Measurements from ENCODE around the gene ZNRF3.

Gene ZNRF3

GRCh38 chr22:28985581-28986290, 102.4 kb downstream of the ZNRF3 start:
- peaks cover 51% of the 10 kb centered on the region for H3K36me3 Mint-ChIP-seq (ENCODE audit: low read depth)
- no peak for TF ChIP-seq CTCF (IDR thresholded peaks at IDR 0.05; ENCODE audit: unreplicated experiment in 3 of 3)
- H3K9me3 Mint-ChIP-seq = peaks cover 6% of the 10 kb centered on the region
- no peak overlapping the region for H3K4me3 Mint-ChIP-seq
- H3K27ac Mint-ChIP-seq = peak overlapping the region; percentile 77 to 91 (median 85)
- peaks cover 84% of the 10 kb centered on the region for H3K4me1 Mint-ChIP-seq
- H3K27me3 Mint-ChIP-seq (ENCODE audit: low read depth) = no peaks in the 10 kb centered on the region

- peaks cover 6% of the 10 kb centered on the region for H3K9me3 Mint-ChIP-seq
- no peak for TF ChIP-seq CTCF (IDR thresholded peaks at IDR 0.05; ENCODE audit: unreplicated experiment in 3 of 3)
- H3K4me3 Mint-ChIP-seq = no peak overlapping the region
- H3K4me1 Mint-ChIP-seq = peaks cover 81% of the 10 kb centered on the region
- peak overlapping the region; percentile 76 to 91 (median 85) for H3K27ac Mint-ChIP-seq
- peaks cover 54% of the 10 kb centered on the region for H3K36me3 Mint-ChIP-seq (ENCODE audit: low read depth)
- no peaks in the 10 kb centered on the region for H3K27me3 Mint-ChIP-seq (ENCODE audit: low read depth)
Measured at GRCh38 chr22:28986366-28986765, 103.0 kb downstream of the ZNRF3 start.

DNA sequence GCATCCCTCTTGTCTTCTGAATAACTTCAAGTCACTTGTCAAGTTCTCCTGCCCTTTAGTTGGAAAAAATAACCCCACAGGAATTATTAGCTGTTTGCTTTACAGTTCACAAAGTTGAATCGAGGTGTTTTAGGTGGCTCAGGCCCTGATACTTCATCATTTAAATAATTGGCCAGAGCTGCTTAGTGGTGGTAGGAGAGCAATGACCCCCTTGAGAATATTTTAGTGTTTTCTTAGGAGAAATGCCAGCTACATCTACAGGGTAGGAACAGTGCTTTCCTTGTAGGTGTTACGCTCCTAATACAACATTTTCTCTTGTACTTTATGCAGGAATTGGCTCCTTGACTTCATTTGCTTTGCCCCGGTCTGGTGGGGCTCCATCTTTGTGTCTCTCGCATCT, 105.1 kb downstream of the ZNRF3 start:
- Mint-ChIP-seq H3K27ac (peak overlapping the region; percentile 91 to 96 (median 95)), H3K27me3 (ENCODE audit: low read depth) (no peaks in the 10 kb centered on the region), H3K4me3 (no peak overlapping the region), H3K4me1 (peaks cover 83% of the 10 kb centered on the region), H3K9me3 (peaks cover 6% of the 10 kb centered on the region), H3K36me3 (ENCODE audit: low read depth) (peaks cover 68% of the 10 kb centered on the region)
- TF ChIP-seq CTCF (IDR thresholded peaks at IDR 0.05; ENCODE audit: unreplicated experiment in 3 of 3) = no peak

GRCh38 chr22:28989035-28989464, 105.7 kb downstream of the ZNRF3 start:
- H3K4me1 Mint-ChIP-seq = peaks cover 79% of the 10 kb centered on the region
- peak overlapping the region in 2 of 3 experiments; percentile 46 to 64 for H3K4me3 Mint-ChIP-seq
- no peaks in the 10 kb centered on the region for H3K27me3 Mint-ChIP-seq (ENCODE audit: low read depth)
- no peak for TF ChIP-seq CTCF (IDR thresholded peaks at IDR 0.05; ENCODE audit: unreplicated experiment in 3 of 3)
- H3K36me3 Mint-ChIP-seq (ENCODE audit: low read depth) = peaks cover 68% of the 10 kb centered on the region
- peaks cover 6% of the 10 kb centered on the region for H3K9me3 Mint-ChIP-seq
- H3K27ac Mint-ChIP-seq = peak overlapping the region; percentile 91 to 96 (median 95)

DNA sequence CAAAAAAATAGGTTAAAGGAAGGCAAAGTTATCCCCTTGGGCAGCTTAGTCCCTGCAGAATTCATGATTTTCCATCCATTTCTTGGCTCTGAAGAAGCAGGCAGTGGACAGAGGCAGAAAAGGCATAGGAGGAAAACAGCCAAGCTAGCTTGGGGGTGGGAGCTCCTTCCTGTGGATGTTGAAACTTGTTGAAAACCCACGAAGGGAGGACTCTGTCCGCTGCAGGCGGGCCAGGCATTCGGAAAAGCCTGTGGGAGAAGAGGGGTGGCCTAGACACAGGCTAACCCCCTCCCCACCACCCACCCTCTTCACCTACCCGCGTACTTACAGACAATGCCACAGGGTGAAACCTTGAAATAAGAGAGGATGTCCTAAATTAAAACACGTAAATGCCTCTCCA, 106.1 kb downstream of the ZNRF3 start:
- no peak for TF ChIP-seq CTCF (IDR thresholded peaks at IDR 0.05; ENCODE audit: unreplicated experiment in 3 of 3)
- peak overlapping the region; percentile 91 to 96 (median 95) for H3K27ac Mint-ChIP-seq
- H3K36me3 Mint-ChIP-seq (ENCODE audit: low read depth) = peaks cover 70% of the 10 kb centered on the region
- H3K4me3 Mint-ChIP-seq = peak overlapping the region in 2 of 3 experiments; percentile 46 to 64
- peaks cover 75% of the 10 kb centered on the region for H3K4me1 Mint-ChIP-seq
- H3K27me3 Mint-ChIP-seq (ENCODE audit: low read depth) = no peaks in the 10 kb centered on the region
- H3K9me3 Mint-ChIP-seq = peaks cover 6% of the 10 kb centered on the region

- peaks cover 75% of the 10 kb centered on the region for H3K4me1 Mint-ChIP-seq
- H3K27ac Mint-ChIP-seq = peak overlapping the region; percentile 91 to 96 (median 95)
- H3K4me3 Mint-ChIP-seq = peak overlapping the region in 1 of 3 experiments; percentile 64
- H3K9me3 Mint-ChIP-seq = peaks cover 6% of the 10 kb centered on the region
- TF ChIP-seq CTCF (IDR thresholded peaks at IDR 0.05; ENCODE audit: unreplicated experiment in 3 of 3) = no peak
- H3K36me3 Mint-ChIP-seq (ENCODE audit: low read depth) = peaks cover 74% of the 10 kb centered on the region
- H3K27me3 Mint-ChIP-seq (ENCODE audit: low read depth) = no peaks in the 10 kb centered on the region
Measured at GRCh38 chr22:28989912-28990311, 106.5 kb downstream of the ZNRF3 start.

Data from nephron (organoid).